ACHN (cell line): ENCODE results near the gene SERPINA10.
"Not testable (repeated sequence)": the region's sequence is repeated elsewhere in the genome, so short reads cannot be mapped to it uniquely, and the experiment has no call there.

Source experiments
- DNase-seq: peaks from one replicate; pipeline ENCODE4 v3.0.0-alpha.2; 2015
- in situ Hi-C: cut with HindIII; loops from 2 replicates; pipeline ENCODE4 v1.10.0; 2017; ENCODE audit warnings: low sequenced_read_pairs, low pct_ligation_motif_present, low pct_unique_long_range_greater_than_20kb

The SERPINA10 gene

GRCh38 chr14:94317259-94317658 is 24.2 kb upstream of the SERPINA10 start:
- in situ Hi-C loops: no loop called here

DNA sequence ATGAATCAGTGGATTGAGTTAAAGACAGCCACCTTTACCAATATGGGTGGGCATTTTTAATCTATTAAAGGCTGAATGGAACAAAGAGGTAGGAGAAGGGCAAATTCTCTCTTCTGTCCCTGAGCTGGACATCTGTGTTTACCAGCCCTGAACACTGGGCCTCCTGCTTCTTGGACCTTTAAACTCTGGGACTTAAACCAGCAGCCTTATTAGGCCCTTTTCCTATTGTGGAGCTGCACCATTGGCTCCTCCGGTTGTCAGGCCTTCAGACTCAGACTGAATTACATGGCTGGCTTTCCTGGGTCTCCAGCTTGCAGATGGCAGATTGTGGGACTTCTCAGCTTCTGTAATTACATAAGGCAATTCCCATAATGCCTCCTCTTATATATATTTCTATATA is 23.6 kb upstream of the SERPINA10 start:
- in situ Hi-C loops: no loop called here
- DNase-seq: no peak

More at GRCh38 chr14:94317259-94317658, 24.2 kb upstream of the SERPINA10 start:
- DNase-seq: no peak

DNA sequence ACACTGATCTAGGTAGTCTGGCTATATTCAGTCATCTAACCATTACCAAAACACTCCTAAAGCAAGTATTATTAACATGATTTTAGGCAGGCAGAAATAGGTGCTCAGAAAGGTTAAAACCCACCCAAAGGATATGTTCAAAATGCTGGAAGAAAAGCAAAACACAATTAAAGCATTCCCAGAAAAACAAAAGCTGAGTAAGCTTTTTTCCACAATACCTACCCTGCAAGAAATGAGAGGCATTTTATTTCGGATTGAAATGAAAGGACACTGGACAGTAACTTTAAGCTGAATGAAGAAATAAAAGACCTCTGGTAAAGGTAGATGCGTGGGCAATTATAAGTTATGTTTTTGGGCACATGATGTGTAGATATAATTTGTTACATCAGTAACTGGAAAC is 21.8 kb upstream of the SERPINA10 start:
- no peak for DNase-seq
- in situ Hi-C loops: no loop called here

- no peak for DNase-seq
Observed at GRCh38 chr14:94313991-94314655, 21.1 kb upstream of the SERPINA10 start.

GRCh38 chr14:94312481-94313246 is 19.6 kb upstream of the SERPINA10 start:
- no peak for DNase-seq
- in situ Hi-C loops: no loop called here

More at GRCh38 chr14:94313991-94314655, 21.1 kb upstream of the SERPINA10 start:
- in situ Hi-C loops: no loop called here

GRCh38 chr14:94310248-94310647 is 17.2 kb upstream of the SERPINA10 start:
- DNase-seq: no peak
- in situ Hi-C loops: no loop called here

GRCh38 chr14:94309721-94310120 is 16.7 kb upstream of the SERPINA10 start:
- DNase-seq: no peak
- in situ Hi-C loops: no loop called here

- in situ Hi-C loops: no loop called here
- DNase-seq: peak; percentile 24
Observed at GRCh38 chr14:94307410-94307992, 14.4 kb upstream of the SERPINA10 start.

DNA sequence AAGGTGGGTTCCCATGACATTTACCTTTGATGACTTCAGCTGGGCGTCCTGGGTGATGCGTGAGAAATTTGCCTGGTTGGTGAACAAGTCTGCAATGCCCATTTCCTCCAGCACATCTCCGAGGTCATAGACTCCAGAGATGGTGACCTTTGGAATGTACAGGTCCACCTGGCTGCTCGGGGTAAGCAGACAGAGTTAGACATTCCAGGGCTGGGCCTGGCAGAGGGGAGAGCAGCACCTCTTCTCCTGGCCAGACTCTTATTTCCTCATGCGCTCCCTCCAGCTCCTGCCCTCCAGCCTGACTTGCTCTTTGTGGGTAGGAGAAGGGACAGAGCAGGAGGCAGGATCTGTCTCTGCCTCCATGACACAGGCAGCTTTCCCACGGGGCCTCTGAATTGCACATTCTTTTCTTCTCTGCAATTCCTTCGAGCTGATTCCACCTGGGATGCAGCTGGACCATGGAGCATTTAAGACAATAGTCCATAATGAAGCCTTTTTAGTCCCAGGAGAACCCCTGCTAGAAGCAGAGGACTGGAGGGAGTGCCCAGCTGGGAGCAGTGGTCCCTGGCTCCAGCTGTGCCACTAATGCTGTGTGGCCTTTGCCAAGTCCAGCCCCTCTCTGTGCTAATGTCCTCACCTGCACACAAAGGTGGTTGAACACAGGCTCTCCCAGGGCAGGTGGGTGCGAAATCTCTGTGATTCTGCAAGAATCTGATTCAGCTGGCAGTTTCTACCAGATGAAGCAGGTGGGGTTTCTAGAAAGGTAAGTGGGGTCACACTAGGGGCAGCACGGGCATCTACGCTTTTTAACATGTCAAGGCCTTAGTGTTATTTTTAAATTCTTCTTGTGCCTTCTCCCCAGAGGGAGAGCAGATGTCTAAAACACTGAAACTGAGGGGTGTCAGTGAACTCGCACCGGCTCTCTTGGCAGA is 13.2 kb upstream of the SERPINA10 start:
- no peak for DNase-seq
- in situ Hi-C loops: no loop called here

- DNase-seq: no peak
- in situ Hi-C loops: no loop called here
Observed at GRCh38 chr14:94305620-94306019, 12.6 kb upstream of the SERPINA10 start.

- DNase-seq: no peak
- in situ Hi-C loops: no loop called here
Observed at GRCh38 chr14:94304243-94304642, 11.2 kb upstream of the SERPINA10 start.

DNA sequence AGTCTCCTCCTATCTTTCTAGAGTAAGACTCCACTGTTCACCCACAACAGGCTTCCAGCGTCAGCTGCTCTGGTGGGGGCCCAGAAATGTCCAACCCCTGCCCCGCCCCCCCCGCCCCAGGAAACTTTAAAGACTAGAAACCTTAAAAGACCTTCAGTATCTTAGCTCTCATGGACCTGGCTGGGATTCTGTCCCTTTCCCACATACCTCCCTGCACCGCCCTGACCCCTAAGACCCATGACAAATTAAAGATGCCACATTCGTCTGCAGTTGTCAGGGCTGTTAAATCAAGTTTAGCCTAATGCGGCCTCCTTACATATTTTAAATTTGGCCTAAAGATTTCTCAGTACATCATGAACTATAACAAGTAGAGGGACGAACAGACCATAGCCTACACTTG is 10.0 kb upstream of the SERPINA10 start:
- in situ Hi-C loops: no loop called here
- no peak for DNase-seq

DNA sequence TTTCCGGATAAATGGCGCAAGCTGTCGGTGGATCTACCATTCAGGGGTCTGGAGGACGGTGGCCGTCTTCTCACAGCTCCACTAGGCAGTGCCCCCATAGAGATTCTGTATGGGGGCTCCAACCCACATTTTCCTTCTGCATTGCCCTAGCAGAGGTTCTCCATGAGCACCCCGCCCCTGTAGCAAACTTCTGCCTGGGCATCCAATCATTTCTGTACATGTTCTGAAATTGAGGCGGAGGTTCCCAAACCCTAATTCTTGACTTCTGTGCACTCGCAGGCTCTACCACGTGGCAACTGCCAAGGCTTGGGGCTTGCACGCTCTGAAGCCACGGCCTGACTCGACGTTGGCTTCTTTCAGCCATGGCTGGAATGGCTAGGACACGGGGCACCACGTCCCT is 5.1 kb upstream of the SERPINA10 start:
- DNase-seq: no peak
- in situ Hi-C loops: no loop called here

GRCh38 chr14:94296181-94296545 is 3.1 kb upstream of the SERPINA10 start:
- DNase-seq, in situ Hi-C loops: not testable (repeated sequence)

GRCh38 chr14:94295360-94296180 is 2.5 kb upstream of the SERPINA10 start:
- no peak for DNase-seq
- in situ Hi-C loops: no loop called here

DNA sequence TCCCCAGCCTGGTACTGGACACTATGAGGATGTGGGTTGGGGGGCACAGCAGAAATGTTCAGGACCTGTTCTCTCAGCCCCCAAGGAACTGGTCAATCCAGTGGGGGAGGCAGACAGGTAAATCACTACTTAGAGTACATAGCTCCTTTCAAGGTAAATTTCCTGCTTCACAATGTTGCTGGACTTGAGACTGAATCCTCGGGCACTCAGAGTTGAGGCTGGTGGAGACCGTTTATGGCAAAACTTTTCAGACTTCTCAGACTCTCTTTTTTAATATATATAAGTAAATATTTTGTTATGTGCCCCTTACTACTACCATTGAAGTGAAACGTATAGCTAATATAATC is 483 bp upstream of the SERPINA10 start:
- in situ Hi-C loops: no loop called here
- DNase-seq: no peak

DNA sequence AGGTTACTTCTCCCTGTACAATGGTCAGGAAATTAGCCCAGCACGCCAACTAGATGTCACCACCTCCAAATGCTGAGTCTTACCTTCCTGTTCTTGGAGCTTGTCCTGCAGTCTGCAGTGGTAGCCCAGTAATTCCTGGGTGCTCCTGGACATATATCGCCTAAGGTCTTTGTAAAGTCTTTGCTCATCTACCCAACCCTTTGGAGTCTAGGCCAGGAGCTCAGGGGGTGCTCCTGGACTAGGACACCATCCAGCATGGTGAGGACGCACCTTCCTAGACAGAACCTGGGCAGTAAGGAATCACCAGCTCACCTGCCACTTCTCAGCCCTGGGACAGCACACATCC is 569 bp downstream of the SERPINA10 start:
- DNase-seq: no peak
- in situ Hi-C loops: no loop called here

DNA sequence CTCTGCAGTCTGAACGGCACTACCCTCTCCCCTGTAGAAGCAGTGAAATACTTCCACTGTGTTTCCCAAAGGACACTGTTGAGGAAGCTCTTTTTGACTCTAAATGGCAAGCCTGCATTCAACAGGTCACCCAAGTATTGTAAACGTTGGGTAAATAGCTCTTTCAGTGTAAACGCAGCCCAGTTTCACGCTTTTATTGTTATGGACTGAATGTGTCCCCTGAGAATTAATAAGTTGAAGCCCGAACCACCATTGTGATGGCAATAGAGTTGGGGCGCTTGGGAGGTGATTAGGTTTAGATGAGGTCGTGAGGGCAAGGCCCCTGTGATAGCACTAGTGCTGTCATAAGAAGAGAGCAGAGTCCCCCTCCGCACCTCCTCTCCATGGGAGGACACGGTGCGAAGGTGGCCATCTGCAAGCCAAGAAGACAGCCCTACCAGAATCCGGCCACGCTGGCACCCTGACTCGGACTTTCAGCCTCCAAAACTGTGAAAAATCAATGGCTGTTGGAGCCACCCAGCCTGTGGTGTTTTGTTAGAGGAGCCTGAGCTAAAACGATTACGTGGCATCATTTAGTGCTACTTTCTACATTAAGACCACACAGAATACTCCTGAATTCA is 1.1 kb downstream of the SERPINA10 start:
- in situ Hi-C loops: no loop called here
- no peak for DNase-seq
